Activated naive CD8-positive, alpha-beta T cell treated with anti-CD3 and anti-CD28 coated beads, Interleukin-2, amount 50 U/mL, for 24 hours (primary cell): ENCODE results near the gene EEPD1.
A peak's percentile ranks its signal among the peaks of the same experiment; 100 is the strongest.

Experiments used
- ATAC-seq: fragments of 150-1000 bp; cut with Tn5 transposase; one replicate; pipeline ENCODE4 v1.10.0; 2021
- DNase-seq: peaks from one replicate; pipeline ENCODE4 v3.0.0; 2021
- H3K27ac Mint-ChIP-seq: one replicate; pipeline ENCODE4 v1.8.0; 2021; ENCODE audit warnings: mild to moderate bottlenecking, mixed read lengths
- H3K27me3 Mint-ChIP-seq: one replicate; pipeline ENCODE4 v1.8.0; 2021; ENCODE audit warnings: mixed read lengths
- H3K36me3 Mint-ChIP-seq: one replicate; pipeline ENCODE4 v1.8.0; 2021; ENCODE audit warnings: low read depth, mixed read lengths
- H3K4me1 Mint-ChIP-seq: one replicate; pipeline ENCODE4 v1.8.0; 2021; ENCODE audit warnings: mixed read lengths
- H3K4me3 Mint-ChIP-seq: one replicate; pipeline ENCODE4 v1.8.0; 2021; ENCODE audit warnings: mild to moderate bottlenecking, moderate library complexity, mixed read lengths
- H3K9me3 Mint-ChIP-seq: one replicate; pipeline ENCODE4 v1.8.0; 2021; ENCODE audit warnings: mixed read lengths

EEPD1 gene

DNA sequence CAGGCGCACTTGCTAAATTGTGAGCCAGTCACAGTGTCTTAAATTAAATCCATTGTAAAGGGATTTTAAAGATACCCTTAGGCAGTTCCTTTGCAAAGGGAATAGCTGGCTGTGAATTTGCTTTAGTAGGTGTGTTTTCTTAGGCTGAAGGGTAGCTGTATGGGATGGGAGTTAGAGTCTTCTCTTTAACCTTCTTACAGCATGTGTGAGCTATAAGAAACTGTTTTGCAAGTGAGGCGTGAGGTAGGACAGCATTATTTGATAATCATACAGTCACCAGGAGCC is 5.2 kb downstream of the EEPD1 start:
- H3K27ac Mint-ChIP-seq, result no peak overlapping the region
- no peak for DNase-seq
- H3K9me3 Mint-ChIP-seq, result no peaks in the 10 kb centered on the region
- no peaks in the 10 kb centered on the region for H3K27me3 Mint-ChIP-seq
- no peak overlapping the region for H3K4me3 Mint-ChIP-seq
- ATAC-seq, result no peak
- no peaks in the 10 kb centered on the region for H3K36me3 Mint-ChIP-seq
- H3K4me1 Mint-ChIP-seq, result peaks cover 12% of the 10 kb centered on the region

DNA sequence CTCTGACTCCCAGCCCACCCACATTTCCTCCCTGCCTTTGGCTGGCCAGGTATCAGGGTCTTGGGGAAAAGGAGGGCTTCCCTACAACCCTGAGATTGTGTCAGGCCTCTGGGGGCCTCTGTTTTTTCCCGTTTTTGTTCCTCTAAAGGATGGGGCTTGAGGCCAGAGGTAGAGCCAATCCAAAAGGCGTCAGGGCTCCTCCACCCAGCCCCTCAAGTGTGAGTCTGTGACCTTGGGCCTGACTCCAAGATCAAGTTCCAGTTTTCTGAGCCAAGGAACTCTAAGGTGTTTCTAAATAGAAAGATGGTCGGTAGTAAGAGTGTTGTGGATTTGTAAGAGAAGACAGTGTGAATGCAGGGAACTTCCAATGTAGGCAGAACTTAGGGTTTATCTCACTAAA is 6.6 kb downstream of the EEPD1 start:
- Mint-ChIP-seq H3K4me1 (peaks cover 5% of the 10 kb centered on the region), H3K36me3 (no peaks in the 10 kb centered on the region), H3K9me3 (no peaks in the 10 kb centered on the region), H3K27ac (no peak overlapping the region), H3K27me3 (no peaks in the 10 kb centered on the region), H3K4me3 (no peak overlapping the region)
- DNase-seq (no peak), ATAC-seq (no peak)

DNA sequence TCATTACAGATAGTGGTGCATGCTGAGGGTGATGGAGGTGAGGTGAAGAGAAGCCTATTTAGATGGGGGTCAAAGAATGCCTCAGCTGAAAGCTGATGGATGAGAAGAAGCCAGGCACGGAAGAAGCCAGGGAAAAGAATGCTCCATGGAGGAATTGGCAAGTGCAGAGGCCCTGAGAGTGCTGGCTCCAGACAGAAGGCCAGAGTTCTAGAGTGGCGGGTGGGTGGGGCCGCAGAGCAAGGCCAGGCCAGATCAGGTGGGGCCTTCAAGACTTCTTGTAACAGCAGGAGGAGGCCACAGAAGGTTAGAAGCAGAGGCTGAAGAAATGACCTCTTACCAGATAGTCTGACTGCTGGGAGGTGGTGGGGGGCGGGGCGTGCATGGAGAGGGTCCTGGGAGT is 7.3 kb downstream of the EEPD1 start:
- H3K36me3 Mint-ChIP-seq, result no peaks in the 10 kb centered on the region
- no peak overlapping the region for H3K27ac Mint-ChIP-seq

DNA sequence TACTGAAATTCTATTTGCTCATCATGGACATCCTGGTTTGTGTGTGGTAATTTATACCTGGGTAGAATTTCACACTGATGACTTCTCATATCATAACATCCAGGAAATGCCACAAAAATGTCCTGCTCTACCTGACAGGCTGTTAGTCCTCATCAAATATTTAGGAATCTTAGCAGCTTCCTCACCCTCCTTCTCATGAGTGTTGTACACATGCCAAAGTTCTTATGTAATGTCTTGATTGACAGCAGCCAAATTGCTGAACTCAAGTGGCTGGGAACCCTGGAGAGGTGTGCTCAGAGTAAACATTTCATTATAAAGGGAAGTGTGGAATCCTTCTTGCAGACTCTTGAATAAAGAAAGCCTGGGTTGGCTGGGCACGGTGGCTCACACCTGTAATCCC is 8.9 kb downstream of the EEPD1 start:
- Mint-ChIP-seq H3K4me3 (no peak overlapping the region), H3K9me3 (no peaks in the 10 kb centered on the region), H3K27ac (no peak overlapping the region), H3K4me1 (no peaks in the 10 kb centered on the region), H3K36me3 (no peaks in the 10 kb centered on the region), H3K27me3 (no peaks in the 10 kb centered on the region)
- DNase-seq (no peak), ATAC-seq (no peak)

More for the DNA sequence above, 7.3 kb downstream of the EEPD1 start:
- no peaks in the 10 kb centered on the region for H3K9me3 Mint-ChIP-seq
- H3K27me3 Mint-ChIP-seq, result no peaks in the 10 kb centered on the region
- no peak overlapping the region for H3K4me3 Mint-ChIP-seq
- no peak for ATAC-seq
- H3K4me1 Mint-ChIP-seq, result peaks cover 5% of the 10 kb centered on the region
- DNase-seq, result no peak

DNA sequence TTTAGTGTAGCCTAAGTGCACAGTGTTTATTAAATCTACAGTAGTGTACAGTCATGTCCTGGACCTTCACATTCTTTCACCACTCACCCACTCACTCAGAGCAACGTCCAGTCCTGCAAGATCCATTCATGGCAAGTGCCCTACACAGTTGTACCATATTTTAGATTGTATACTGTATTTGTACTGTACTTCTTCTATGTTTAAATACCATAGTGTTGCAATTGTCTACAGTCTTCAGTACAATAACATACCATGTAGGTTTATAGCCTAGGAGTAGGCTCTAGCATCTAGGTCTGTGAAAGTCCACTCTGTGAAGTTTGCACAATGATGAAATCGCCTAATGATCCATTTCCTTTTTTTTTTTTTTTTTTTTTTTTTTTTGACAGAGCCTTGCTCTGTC is 12.0 kb downstream of the EEPD1 start:
- Mint-ChIP-seq H3K9me3 (no peaks in the 10 kb centered on the region), H3K4me3 (no peak overlapping the region), H3K27ac (no peak overlapping the region), H3K27me3 (no peaks in the 10 kb centered on the region), H3K4me1 (no peaks in the 10 kb centered on the region), H3K36me3 (no peaks in the 10 kb centered on the region)
- ATAC-seq (no peak), DNase-seq (no peak)

DNA sequence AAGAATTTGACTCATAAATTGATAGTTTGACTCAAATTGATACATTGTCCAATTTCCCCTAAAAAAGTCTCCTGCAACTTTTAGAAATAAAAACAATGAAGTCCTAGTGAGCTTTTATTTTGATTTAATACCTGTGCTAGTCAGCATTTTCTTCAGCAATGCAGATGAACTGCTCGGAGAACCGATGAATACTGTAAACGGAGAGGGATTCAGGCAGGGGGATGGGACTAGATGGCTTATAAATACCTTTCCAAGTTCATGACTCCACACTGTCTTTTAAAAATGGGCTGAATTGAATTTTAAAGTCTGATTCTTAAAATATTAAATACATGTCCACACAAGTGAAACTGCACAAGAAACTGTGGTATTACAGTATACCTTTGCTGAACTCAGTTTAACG is 12.7 kb downstream of the EEPD1 start:
- Mint-ChIP-seq H3K27ac (no peak overlapping the region), H3K27me3 (no peaks in the 10 kb centered on the region), H3K4me1 (no peaks in the 10 kb centered on the region), H3K9me3 (no peaks in the 10 kb centered on the region), H3K4me3 (no peak overlapping the region), H3K36me3 (no peaks in the 10 kb centered on the region)
- DNase-seq (no peak), ATAC-seq (no peak)

DNA sequence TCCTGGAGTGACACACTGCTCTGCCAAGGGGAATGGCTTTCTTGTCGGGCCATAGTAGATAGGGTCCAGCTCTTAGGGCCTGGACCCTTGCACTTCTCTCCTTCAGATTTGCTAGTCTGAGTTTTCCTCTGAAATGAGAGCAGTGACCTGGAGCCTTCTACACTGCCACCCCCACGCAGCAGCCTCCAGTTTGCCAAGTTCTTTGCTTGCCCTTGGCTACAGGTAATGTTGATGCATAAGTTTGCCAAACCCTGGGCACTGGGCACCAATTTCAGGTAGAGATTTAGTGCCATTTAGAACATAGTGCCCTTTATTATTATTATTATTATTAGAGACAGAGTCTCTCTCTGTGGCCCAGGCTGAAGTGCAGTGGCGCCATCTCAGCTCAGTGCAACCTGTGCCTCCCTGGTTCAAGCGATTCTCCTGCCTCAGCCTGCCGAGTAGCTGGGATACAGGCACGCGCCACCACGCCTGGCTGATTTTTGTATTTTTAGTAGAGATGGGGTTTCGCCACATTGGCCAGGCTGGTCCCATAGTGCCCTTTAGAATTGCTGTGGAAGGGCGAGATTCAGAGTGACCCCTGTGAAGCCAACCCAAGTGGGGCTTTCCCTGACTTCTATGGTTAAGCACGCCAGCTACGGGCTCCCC is 14.5 kb downstream of the EEPD1 start:
- no peak overlapping the region for H3K4me3 Mint-ChIP-seq
- H3K27me3 Mint-ChIP-seq, result no peaks in the 10 kb centered on the region
- H3K9me3 Mint-ChIP-seq, result no peaks in the 10 kb centered on the region
- H3K36me3 Mint-ChIP-seq, result no peaks in the 10 kb centered on the region
- ATAC-seq (no peak), DNase-seq (no peak)
- no peak overlapping the region for H3K27ac Mint-ChIP-seq
- H3K4me1 Mint-ChIP-seq, result peaks cover 8% of the 10 kb centered on the region

DNA sequence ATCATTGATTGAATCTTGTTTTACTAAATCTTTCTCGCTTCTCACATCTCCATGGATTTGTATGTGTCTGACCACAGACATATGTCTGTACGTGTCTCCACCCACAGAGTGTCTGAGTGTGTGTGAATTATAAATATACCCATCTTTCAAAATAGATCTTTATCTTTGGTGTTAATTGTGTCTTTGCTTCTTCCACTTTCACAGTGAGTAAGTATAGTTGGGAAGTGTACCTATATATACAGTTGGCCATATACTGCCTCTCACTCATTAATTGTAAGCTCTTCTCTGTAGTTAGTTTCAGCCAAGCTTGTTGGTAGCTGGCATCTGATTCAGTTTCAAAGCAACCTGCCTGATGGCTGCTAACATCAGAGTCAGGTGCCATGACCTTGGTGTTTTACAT is 18.4 kb downstream of the EEPD1 start:
- Mint-ChIP-seq H3K27me3 (no peaks in the 10 kb centered on the region), H3K27ac (no peak overlapping the region), H3K9me3 (no peaks in the 10 kb centered on the region), H3K4me3 (no peak overlapping the region), H3K36me3 (no peaks in the 10 kb centered on the region), H3K4me1 (peaks cover 8% of the 10 kb centered on the region)
- ATAC-seq, result peak; percentile 46
- no peak for DNase-seq

DNA sequence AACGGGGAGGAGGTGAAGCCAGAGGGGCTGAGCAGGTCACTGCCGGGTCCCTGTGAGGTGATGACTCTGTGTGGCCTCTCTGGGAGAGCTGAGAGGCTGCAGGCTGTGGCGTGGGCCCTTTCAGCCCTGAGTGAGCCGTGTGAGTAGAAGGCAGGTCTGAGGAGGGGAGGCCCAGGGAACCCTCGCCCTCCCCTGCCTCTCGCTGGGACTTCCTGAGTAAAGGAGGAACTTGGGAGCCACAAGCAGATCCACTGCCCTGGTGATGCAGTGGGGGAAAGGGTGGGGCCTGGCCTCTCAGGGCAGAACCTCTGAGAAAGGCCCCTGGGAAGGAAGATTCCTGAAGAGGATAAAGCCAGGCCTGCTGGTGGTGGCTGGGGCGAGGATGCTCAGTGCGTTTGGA is 22.8 kb downstream of the EEPD1 start:
- H3K4me3 Mint-ChIP-seq, result no peak overlapping the region
- H3K27ac Mint-ChIP-seq, result no peak overlapping the region
- peaks cover 8% of the 10 kb centered on the region for H3K4me1 Mint-ChIP-seq
- no peaks in the 10 kb centered on the region for H3K27me3 Mint-ChIP-seq
- DNase-seq, result no peak
- no peak for ATAC-seq
- H3K9me3 Mint-ChIP-seq, result no peaks in the 10 kb centered on the region
- no peaks in the 10 kb centered on the region for H3K36me3 Mint-ChIP-seq

DNA sequence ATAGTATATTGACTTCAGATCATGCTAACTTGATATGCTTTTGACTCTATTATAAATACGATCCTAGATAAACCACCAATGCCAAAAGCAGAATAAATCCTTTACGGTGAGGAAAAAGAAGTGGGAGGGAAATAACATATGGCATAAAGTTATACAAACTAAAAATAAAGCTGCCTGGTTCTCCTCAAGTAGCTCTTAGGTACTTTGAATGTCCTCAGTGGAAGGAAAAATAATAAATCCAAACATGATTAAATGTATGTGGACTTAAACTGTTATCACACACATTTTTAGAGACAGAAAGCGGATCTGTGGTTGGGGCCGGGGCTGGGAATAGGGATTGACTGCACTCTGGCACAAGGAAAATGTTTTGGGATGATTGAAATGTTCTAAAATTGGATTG is 23.6 kb downstream of the EEPD1 start:
- Mint-ChIP-seq H3K4me3 (no peak overlapping the region), H3K36me3 (no peaks in the 10 kb centered on the region), H3K27me3 (peaks cover 2% of the 10 kb centered on the region), H3K4me1 (peaks cover 3% of the 10 kb centered on the region), H3K27ac (no peak overlapping the region), H3K9me3 (no peaks in the 10 kb centered on the region)
- DNase-seq, result no peak
- no peak for ATAC-seq

DNA sequence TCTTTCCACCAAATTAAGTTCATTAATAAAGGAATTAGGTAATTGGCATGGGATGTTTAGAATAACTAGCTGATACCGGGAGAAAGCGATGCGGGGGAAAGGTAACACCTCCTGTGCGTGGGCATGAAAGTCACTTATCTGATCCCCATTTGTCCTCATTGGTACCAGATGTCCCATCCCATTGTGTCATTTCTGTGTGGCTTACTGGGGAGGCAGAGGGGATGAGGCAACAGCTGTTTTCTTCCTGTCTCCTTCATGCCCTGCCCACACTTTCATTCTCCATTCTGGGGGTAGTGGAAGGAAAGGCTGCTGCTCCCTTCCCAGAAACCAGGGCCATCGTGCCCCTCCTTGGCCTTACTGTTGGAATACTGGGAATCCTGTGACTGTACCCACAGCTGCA is 27.1 kb downstream of the EEPD1 start:
- H3K27me3 Mint-ChIP-seq, result peaks cover 2% of the 10 kb centered on the region
- H3K36me3 Mint-ChIP-seq, result no peaks in the 10 kb centered on the region
- no peaks in the 10 kb centered on the region for H3K9me3 Mint-ChIP-seq
- H3K27ac Mint-ChIP-seq, result no peak overlapping the region
- H3K4me1 Mint-ChIP-seq, result no peaks in the 10 kb centered on the region
- ATAC-seq (no peak), DNase-seq (no peak)
- H3K4me3 Mint-ChIP-seq, result no peak overlapping the region

DNA sequence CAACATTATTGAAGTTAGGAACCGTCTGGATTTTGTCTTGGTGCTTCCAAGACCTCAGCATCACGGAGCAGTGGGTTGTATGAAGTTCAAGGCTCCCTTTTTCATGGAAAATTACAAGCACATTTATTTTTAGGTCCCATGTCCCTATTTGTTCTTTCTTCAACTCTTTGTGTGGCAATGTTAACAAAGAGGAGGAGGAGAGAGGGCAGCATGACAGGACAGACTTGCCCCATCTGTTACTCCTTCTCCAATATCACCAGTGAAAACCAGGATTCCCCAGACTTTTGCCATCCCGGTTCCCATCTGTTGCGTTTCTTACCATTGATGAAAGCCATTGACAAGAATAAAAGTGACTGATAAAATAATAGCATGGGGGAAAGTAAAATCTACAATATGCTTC is 28.6 kb downstream of the EEPD1 start:
- DNase-seq, result no peak
- Mint-ChIP-seq H3K36me3 (no peaks in the 10 kb centered on the region), H3K4me1 (no peaks in the 10 kb centered on the region), H3K27ac (no peak overlapping the region), H3K9me3 (no peaks in the 10 kb centered on the region), H3K4me3 (no peak overlapping the region), H3K27me3 (peaks cover 2% of the 10 kb centered on the region)
- no peak for ATAC-seq

DNA sequence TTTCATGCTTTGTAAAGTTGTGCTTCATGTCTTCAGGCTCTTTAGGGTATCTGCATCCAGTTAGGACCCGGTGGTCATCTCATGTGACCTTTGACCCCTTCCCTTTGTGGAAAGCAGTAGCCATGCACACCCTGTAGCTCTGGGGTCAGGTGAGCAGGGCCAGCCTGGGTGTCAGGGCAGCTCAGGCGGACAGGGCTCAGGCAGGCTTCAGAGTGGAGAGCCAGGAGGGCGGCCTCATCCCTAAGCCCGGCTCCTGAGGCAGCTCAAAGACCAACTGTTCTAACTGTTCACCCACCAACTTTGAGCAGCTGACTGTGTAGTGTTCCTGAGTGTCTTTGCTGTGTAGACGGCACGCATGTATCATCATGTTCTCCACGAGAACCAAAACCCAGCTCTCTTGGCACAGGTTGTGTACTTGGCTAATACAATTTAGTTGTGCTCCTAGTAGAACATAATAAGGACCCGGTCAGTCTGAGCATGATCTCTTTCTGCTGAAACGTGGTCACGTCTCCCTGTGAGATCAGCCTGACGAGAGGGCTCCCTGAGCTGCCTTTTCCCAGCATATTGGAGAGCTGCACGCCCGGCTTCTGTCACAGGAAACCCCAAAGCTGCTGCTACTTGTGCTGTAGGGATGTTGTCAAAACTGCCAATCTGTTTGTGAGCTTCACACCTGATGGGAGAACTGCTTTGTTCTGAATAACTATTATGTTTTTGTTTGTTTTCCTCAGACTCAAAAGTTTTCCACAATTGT is 30.0 kb downstream of the EEPD1 start:
- Mint-ChIP-seq H3K4me3 (no peak overlapping the region), H3K9me3 (no peaks in the 10 kb centered on the region), H3K27ac (no peak overlapping the region), H3K27me3 (peaks cover 2% of the 10 kb centered on the region), H3K36me3 (no peaks in the 10 kb centered on the region), H3K4me1 (no peaks in the 10 kb centered on the region)
- DNase-seq, result no peak
- no peak for ATAC-seq

DNA sequence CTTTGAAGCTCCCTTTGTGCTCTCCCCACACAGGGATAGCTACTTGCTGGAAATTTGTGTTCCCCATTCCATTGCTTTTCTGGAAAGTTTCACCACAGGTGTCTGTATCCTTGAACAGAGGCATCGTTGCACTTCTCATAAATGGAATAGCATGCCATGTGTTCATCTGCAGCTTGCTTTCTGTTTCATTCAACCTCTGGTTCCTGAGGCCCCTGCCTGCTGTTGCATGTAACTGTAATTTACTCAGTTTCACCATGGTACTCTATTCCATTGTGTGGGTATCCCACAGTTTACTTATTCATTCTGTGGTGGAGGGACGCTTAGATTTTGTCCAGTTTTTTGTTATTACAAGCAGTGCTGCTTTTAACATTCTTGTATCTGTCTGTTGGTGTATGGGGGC is 32.0 kb downstream of the EEPD1 start:
- ATAC-seq (no peak), DNase-seq (no peak)
- Mint-ChIP-seq H3K27ac (no peak overlapping the region), H3K4me3 (no peak overlapping the region), H3K27me3 (peaks cover 2% of the 10 kb centered on the region), H3K36me3 (no peaks in the 10 kb centered on the region), H3K4me1 (no peaks in the 10 kb centered on the region), H3K9me3 (no peaks in the 10 kb centered on the region)

DNA sequence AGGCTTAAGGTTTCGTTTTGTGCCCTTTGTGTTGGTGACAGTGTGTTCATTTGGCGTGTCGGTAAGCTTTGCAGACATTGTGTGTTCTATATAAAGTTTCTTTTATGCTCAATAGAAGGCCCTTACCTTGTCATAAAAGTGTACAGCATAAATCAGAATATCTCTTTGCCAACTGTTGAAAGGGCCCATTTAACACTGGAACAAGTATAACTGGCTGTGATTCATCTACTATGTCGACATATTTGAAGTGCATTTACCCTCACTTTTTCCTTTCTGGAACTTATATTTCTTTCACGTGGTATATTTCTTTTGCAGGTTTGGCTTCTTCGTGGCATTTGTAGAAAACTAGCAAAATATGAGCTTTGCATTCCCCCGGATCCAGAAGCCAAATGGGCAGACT is 32.7 kb downstream of the EEPD1 start:
- DNase-seq (no peak), ATAC-seq (no peak)
- Mint-ChIP-seq H3K4me3 (no peak overlapping the region), H3K4me1 (no peaks in the 10 kb centered on the region), H3K36me3 (no peaks in the 10 kb centered on the region), H3K27me3 (peaks cover 2% of the 10 kb centered on the region), H3K9me3 (no peaks in the 10 kb centered on the region), H3K27ac (no peak overlapping the region)
